ENCODE data around the gene ALG3. TPM values are rescaled to one million over a fixed set of nuclear protein-coding genes. Genes with fewer than 3 reads are reported as not detected.

Gene ALG3
- total RNA-seq, 1 donor from 2014 or later: 73.7 TPM

DNA sequence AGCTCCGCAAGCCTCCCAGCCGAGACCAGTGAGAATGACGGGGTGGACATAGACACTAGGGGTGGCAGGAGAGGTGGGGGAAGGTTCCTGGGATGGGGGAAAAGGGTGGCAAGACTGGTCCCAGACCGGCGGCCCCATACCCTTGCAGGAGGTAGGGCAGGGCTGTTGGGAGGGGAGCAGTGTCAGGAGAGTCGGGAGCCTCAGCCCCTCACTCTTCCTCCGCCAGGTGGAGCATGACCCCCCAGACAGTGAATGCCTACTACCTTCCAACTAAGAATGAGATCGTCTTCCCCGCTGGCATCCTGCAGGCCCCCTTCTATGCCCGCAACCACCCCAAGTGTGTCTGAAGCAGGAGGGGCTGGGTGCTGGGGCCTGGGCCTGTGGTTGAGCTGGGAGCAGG lies 41.6 kb upstream of the ALG3 start:
- TF ChIP-seq, protein P1, sequence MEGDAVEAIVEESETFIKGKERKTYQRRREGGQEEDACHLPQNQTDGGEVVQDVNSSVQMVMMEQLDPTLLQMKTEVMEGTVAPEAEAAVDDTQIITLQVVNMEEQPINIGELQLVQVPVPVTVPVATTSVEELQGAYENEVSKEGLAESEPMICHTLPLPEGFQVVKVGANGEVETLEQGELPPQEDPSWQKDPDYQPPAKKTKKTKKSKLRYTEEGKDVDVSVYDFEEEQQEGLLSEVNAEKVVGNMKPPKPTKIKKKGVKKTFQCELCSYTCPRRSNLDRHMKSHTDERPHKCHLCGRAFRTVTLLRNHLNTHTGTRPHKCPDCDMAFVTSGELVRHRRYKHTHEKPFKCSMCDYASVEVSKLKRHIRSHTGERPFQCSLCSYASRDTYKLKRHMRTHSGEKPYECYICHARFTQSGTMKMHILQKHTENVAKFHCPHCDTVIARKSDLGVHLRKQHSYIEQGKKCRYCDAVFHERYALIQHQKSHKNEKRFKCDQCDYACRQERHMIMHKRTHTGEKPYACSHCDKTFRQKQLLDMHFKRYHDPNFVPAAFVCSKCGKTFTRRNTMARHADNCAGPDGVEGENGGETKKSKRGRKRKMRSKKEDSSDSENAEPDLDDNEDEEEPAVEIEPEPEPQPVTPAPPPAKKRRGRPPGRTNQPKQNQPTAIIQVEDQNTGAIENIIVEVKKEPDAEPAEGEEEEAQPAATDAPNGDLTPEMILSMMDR (IDR thresholded peaks at IDR 0.05; ENCODE audit: insufficient read depth, low read length, poor library complexity, severe bottlenecking): no peak
- Histone ChIP-seq H3K4me3 (ENCODE audit: low read depth, low read length) (no peak overlapping the region), H3K27me3 (ENCODE audit: control insufficient read depth, insufficient read depth, low read length) (peaks cover 10% of the 10 kb centered on the region), H3K36me3 (ENCODE audit: control insufficient read depth, insufficient read depth, low read length) (no peaks in the 10 kb centered on the region)
- DNase-seq (ENCODE audit: low read depth): no peak

DNA sequence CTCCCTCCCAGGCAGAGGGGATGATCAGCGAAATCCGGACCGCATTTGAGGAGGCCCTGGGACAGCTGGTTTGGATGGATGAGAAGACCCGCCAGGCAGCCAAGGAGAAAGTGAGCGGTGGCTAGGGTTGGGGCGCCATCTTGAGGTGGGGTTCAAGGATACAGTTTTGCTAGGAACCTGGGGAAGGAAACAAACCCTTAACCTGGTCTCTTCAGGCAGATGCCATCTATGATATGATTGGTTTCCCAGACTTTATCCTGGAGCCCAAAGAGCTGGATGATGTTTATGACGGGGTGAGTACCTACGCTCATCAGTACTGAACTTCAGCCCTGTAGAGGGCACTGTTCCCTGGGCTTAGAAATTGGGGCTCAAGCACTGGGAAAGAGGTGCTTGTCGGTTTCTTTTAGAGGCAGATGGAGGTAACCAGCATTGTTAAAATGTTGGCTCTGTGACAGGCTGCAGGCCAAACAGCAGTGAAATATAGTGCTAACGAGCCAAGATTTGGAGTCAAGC lies 40.7 kb upstream of the ALG3 start:
- Histone ChIP-seq H3K4me3 (ENCODE audit: low read depth, low read length) (no peak overlapping the region), H3K36me3 (ENCODE audit: control insufficient read depth, insufficient read depth, low read length) (no peaks in the 10 kb centered on the region), H3K27me3 (ENCODE audit: control insufficient read depth, insufficient read depth, low read length) (peaks cover 12% of the 10 kb centered on the region)
- TF ChIP-seq, protein P1 (IDR thresholded peaks at IDR 0.05; ENCODE audit: insufficient read depth, low read length, poor library complexity, severe bottlenecking): peak; percentile 66
- DNase-seq (ENCODE audit: low read depth): no peak

DNA sequence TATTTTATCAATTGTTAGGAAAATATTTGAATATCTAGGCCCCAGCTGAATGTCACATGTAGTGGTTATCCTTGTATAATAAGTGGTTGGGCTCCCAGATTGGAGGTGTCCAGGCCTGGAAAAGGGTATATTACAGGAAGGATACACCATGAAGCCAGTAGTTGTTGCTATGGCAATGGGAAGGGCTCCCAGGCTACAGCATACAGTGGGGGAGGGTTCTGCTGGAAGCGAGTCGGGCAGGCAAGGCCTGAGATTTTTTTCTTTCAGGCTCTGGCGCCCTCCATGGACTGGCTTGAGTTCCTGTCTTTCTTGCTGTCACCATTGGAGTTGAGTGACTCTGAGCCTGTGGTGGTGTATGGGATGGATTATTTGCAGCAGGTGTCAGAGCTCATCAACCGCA lies 35.9 kb upstream of the ALG3 start:
- no peaks in the 10 kb centered on the region for H3K36me3 ChIP-seq (ENCODE audit: control insufficient read depth, insufficient read depth, low read length)
- no peak for DNase-seq (ENCODE audit: low read depth)
- peaks cover 9% of the 10 kb centered on the region for H3K27me3 ChIP-seq (ENCODE audit: control insufficient read depth, insufficient read depth, low read length)
- no peak overlapping the region for H3K4me3 ChIP-seq (ENCODE audit: low read depth, low read length)
- TF ChIP-seq, protein P1 (IDR thresholded peaks at IDR 0.05; ENCODE audit: insufficient read depth, low read length, poor library complexity, severe bottlenecking): peak; percentile 58

DNA sequence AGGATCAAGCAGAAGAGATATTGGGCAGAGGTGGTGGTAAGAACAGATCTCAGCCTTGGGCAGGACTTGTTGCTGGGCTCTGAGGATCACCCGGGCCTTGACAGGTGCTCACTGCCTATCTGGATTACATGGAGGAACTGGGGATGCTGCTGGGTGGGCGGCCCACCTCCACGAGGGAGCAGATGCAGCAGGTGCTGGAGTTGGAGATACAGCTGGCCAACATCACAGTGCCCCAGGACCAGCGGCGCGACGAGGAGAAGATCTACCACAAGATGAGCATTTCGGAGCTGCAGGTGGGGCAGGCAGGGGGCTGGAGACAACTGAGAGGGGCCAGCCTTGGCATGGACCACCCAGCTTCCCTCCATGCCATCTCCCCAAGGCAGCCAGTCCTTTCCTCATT lies 34.9 kb upstream of the ALG3 start:
- DNase-seq (ENCODE audit: low read depth): no peak
- Histone ChIP-seq H3K4me3 (ENCODE audit: low read depth, low read length) (no peak overlapping the region), H3K27me3 (ENCODE audit: control insufficient read depth, insufficient read depth, low read length) (peaks cover 6% of the 10 kb centered on the region), H3K36me3 (ENCODE audit: control insufficient read depth, insufficient read depth, low read length) (no peaks in the 10 kb centered on the region)
- TF ChIP-seq, protein P1 (IDR thresholded peaks at IDR 0.05; ENCODE audit: insufficient read depth, low read length, poor library complexity, severe bottlenecking): no peak

DNA sequence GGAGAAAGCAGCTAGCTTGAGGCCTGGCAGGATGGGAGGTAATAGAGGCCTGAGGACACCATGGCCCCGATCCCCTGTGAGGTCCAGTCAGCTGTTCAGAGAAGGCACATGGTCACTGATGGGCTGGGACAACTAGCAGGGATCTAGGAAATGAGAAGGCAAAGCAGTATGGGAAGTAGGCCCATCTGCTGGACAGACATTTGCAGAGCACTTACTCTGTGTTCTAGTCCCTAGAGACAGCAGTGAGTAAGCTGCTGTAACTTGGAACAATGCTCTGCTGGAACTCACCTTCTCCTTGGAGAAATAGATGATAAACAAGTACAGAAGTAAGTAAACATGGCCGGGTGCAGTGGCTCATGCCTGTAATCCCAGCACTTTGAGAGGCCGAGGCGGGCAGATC lies 34.2 kb upstream of the ALG3 start:
- no peak for DNase-seq (ENCODE audit: low read depth)
- Histone ChIP-seq H3K27me3 (ENCODE audit: control insufficient read depth, insufficient read depth, low read length) (peaks cover 9% of the 10 kb centered on the region), H3K4me3 (ENCODE audit: low read depth, low read length) (no peak overlapping the region), H3K36me3 (ENCODE audit: control insufficient read depth, insufficient read depth, low read length) (no peaks in the 10 kb centered on the region)
- TF ChIP-seq, protein P1 (IDR thresholded peaks at IDR 0.05; ENCODE audit: insufficient read depth, low read length, poor library complexity, severe bottlenecking): no peak

DNA sequence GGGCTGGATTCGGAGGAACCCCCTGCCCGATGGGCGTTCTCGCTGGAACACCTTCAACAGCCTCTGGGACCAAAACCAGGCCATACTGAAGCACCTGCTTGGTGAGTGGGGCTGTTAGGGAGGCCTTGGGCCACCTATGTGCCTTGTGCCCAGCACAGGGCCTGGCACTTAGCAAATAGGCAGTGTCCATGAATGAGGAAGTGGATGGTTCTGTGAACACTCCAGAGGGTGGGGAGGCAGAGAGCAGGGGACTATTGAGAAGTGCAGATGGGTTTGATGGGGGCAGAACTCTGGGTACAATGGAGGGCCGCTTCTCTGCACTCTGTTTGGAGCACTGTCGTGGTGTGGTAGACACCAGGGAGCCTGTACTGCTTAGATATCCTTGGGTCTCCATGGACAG lies 28.6 kb upstream of the ALG3 start:
- no peak overlapping the region for H3K4me3 ChIP-seq (ENCODE audit: low read depth, low read length)

More for the DNA sequence above, 28.6 kb upstream of the ALG3 start:
- Histone ChIP-seq H3K36me3 (ENCODE audit: control insufficient read depth, insufficient read depth, low read length) (no peaks in the 10 kb centered on the region), H3K27me3 (ENCODE audit: control insufficient read depth, insufficient read depth, low read length) (peaks cover 32% of the 10 kb centered on the region)
- TF ChIP-seq, protein P1 (IDR thresholded peaks at IDR 0.05; ENCODE audit: insufficient read depth, low read length, poor library complexity, severe bottlenecking): no peak
- no peak for DNase-seq (ENCODE audit: low read depth)
